ENCODE data around the gene NFATC2IP. TPM values are rescaled to one million over a fixed set of nuclear protein-coding genes. Genes with fewer than 3 reads are reported as not detected.
A peak's percentile ranks its signal among the peaks of the same experiment; 100 is the strongest.

Gene NFATC2IP
- total and polyA plus RNA-seq, 2 of the 13 experiments (the other 11 are each of a cell fraction or from before 2014, with no cell fraction given) = 32.1 to 48.5 TPM

- TF ChIP-seq ZBTB26 (CRISPR knock-in tag; IDR thresholded peaks at IDR 0.05; ENCODE audit: borderline replicate concordance) (no peak), ZFP82 (CRISPR knock-in tag; IDR thresholded peaks at IDR 0.05; ENCODE audit: borderline replicate concordance) (no peak), ZNF317 (CRISPR knock-in tag; IDR thresholded peaks at IDR 0.05) (no peak; the same call in 1 of the 2 replicates), NONO (IDR thresholded peaks at IDR 0.05) (no peak), NONO (CRISPR knock-in tag; conservative IDR thresholded peaks at IDR 0.05) (peak; percentile 39; the same call in 1 of the 2 replicates), JDP2 (CRISPR knock-in tag; IDR thresholded peaks at IDR 0.05; ENCODE audit: borderline replicate concordance) (no peak), CREB3 (CRISPR knock-in tag; IDR thresholded peaks at IDR 0.05) (no peak), HDAC2 (CRISPR knock-in tag; IDR thresholded peaks at IDR 0.05) (peak; percentile 59; the same call in 1 of the 2 replicates), KAT7 (CRISPR knock-in tag; IDR thresholded peaks at IDR 0.05; ENCODE audit: borderline replicate concordance) (peak; percentile 80; the same call in 1 of the 2 replicates), ZNF256 (CRISPR knock-in tag; conservative IDR thresholded peaks at IDR 0.05) (no peak), RELA (CRISPR knock-in tag; IDR thresholded peaks at IDR 0.05) (no peak), U2AF2 (IDR thresholded peaks at IDR 0.05; ENCODE audit: low read depth, low read length) (no peak), ZNF746 (CRISPR knock-in tag; IDR thresholded peaks at IDR 0.05) (no peak), DRAP1 (CRISPR knock-in tag; IDR thresholded peaks at IDR 0.05) (no peak; the same call in 1 of the 2 replicates), ZBTB3 (CRISPR knock-in tag; IDR thresholded peaks at IDR 0.05; ENCODE audit: borderline replicate concordance, low read depth) (no peak), ZNF777 (CRISPR knock-in tag; IDR thresholded peaks at IDR 0.05) (no peak), ZNF792 (CRISPR knock-in tag; IDR thresholded peaks at IDR 0.05) (no peak), TGIF2 (CRISPR knock-in tag; IDR thresholded peaks at IDR 0.05) (no peak), NPAS2 (CRISPR knock-in tag; IDR thresholded peaks at IDR 0.05; ENCODE audit: borderline replicate concordance) (no peak), NFKB2 (CRISPR knock-in tag; IDR thresholded peaks at IDR 0.05; ENCODE audit: borderline replicate concordance) (no peak), CAMTA2 (CRISPR knock-in tag; IDR thresholded peaks at IDR 0.05; ENCODE audit: borderline replicate concordance) (no peak), CC2D1A (CRISPR knock-in tag; IDR thresholded peaks at IDR 0.05) (no peak), ZNF639 (CRISPR knock-in tag; conservative IDR thresholded peaks at IDR 0.05) (peak; percentile 63; the same call in 1 of the 2 replicates), ZNF33A (CRISPR knock-in tag; IDR thresholded peaks at IDR 0.05; ENCODE audit: borderline replicate concordance) (no peak), TEAD3 (CRISPR knock-in tag; optimal IDR thresholded peaks at IDR 0.05; ENCODE audit: borderline replicate concordance) (peak; percentile 74), ZNF761 (CRISPR knock-in tag; conservative IDR thresholded peaks at IDR 0.05) (no peak), NR2F1 (CRISPR knock-in tag; IDR thresholded peaks at IDR 0.05) (no peak), PLRG1 (conservative IDR thresholded peaks at IDR 0.05) (no peak), PCBP2 (optimal IDR thresholded peaks at IDR 0.05; ENCODE audit: low read depth, low read length, poor library complexity, severe bottlenecking) (no peak)
These were observed 26.9 kb upstream of the NFATC2IP start (continued) for GRCh38 chr16:28923652-28924398.

All from HepG2 (cell line).